IPS-15b (cell line): ENCODE results near the gene PLCL2.

Experiments used
- H3K27me3 ChIP-seq: one replicate; pipeline ENCODE4 v1.6.1; 2013; ENCODE audit warnings: low read length; ENCODE audit not compliant: control insufficient read depth, insufficient read depth
- H3K36me3 ChIP-seq: one replicate; pipeline ENCODE4 v1.6.1; 2013; ENCODE audit warnings: low read length; ENCODE audit not compliant: control insufficient read depth, insufficient read depth
- H3K4me1 ChIP-seq: one replicate; pipeline ENCODE4 v1.6.1; 2013; ENCODE audit warnings: mild to moderate bottlenecking, low read length; ENCODE audit not compliant: control insufficient read depth, insufficient read depth
- H3K4me3 ChIP-seq: one replicate; pipeline ENCODE4 v1.5.1; 2013; ENCODE audit warnings: low read depth, low read length
- H3K9ac ChIP-seq: one replicate; pipeline ENCODE4 v1.6.1; 2013; ENCODE audit warnings: low read depth, mild to moderate bottlenecking, low read length
- H3K9me3 ChIP-seq: one replicate; pipeline ENCODE4 v1.6.1; 2013; ENCODE audit warnings: mild to moderate bottlenecking, low read length; ENCODE audit not compliant: control insufficient read depth, insufficient read depth

The PLCL2 gene

DNA sequence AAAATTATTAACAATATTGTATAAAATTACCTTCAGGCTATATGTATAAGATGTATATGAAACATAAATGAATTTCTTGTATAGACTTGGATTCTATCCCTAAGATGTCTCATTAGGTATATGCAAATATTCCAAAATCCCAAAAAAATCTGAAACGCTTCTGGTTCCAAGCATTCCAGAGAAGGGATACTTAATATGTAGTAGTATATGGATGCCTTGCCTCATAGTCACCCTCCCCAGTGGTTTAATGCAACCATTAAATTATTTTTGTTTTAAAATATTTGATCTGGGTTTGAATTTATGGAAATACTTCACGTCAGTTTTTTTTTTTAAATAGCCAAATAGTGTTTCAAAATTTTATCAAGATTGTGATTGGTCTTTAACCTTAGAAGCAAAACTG, 27.2 kb downstream of the PLCL2 start:
- no peak overlapping the region for H3K9ac ChIP-seq
- no peaks in the 10 kb centered on the region for H3K27me3 ChIP-seq
- no peaks in the 10 kb centered on the region for H3K9me3 ChIP-seq
- H3K36me3 ChIP-seq, result no peaks in the 10 kb centered on the region
- H3K4me1 ChIP-seq, result peaks cover 11% of the 10 kb centered on the region
- H3K4me3 ChIP-seq, result no peak overlapping the region

DNA sequence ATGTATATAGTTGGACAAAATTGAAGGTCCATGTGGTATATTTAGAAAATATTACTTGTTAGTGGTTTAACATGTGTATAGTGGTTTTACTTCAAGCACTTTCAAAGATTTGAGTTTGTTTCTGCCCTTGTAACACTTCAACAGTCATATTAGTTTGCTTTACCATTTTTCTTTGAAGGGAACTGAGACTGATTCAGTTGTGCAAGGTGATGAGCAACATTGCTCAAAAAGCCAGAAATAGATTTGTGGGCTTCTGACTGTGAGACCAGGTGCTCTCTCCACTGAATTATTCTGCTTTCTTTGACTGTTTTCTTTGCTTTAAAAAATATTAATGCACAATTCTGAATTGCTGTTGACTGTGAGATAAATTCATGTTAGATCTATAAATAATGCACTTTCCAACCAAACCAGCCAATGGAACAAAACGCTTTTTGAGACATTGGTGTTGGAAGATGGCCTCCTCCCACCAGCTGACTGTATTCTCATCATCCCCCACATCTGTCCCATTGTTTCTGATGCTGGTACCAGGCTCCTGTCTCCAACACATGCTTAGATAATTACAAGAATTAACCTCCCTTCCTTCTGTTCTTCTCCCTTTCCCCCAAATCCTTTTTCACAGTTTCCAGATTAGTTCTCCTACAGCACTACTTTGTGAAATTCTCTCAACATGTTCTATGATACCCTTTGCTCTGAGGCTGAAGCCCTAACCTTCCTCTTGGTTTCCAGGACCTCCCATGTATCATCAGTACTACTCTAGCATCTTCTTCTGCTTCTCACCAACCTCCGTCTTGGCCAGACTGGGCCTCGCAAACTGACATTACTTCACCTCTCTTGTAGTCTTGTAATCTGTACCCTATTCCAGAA, 27.9 kb downstream of the PLCL2 start:
- no peaks in the 10 kb centered on the region for H3K36me3 ChIP-seq
- no peaks in the 10 kb centered on the region for H3K27me3 ChIP-seq
- H3K4me3 ChIP-seq, result no peak overlapping the region
- no peaks in the 10 kb centered on the region for H3K9me3 ChIP-seq
- H3K4me1 ChIP-seq, result peaks cover 7% of the 10 kb centered on the region
- no peak overlapping the region for H3K9ac ChIP-seq

DNA sequence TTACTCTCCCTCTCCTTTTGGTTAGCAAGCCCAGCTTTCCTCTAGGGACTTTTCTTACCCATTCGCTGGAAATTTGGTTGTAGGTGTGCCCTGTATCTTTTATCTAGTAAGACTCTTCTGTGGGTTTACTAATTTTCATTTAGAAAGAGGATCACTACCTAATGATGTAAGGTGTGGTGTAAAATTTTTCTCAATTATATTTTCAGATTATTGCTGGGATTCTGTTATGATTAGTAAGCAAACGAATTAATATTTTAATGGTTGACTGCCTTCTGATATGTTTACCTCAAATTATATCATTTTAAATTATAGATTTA, 28.5 kb downstream of the PLCL2 start:
- Histone ChIP-seq H3K27me3 (no peaks in the 10 kb centered on the region), H3K4me3 (no peak overlapping the region), H3K36me3 (no peaks in the 10 kb centered on the region), H3K9ac (no peak overlapping the region), H3K4me1 (peaks cover 7% of the 10 kb centered on the region), H3K9me3 (no peaks in the 10 kb centered on the region)

DNA sequence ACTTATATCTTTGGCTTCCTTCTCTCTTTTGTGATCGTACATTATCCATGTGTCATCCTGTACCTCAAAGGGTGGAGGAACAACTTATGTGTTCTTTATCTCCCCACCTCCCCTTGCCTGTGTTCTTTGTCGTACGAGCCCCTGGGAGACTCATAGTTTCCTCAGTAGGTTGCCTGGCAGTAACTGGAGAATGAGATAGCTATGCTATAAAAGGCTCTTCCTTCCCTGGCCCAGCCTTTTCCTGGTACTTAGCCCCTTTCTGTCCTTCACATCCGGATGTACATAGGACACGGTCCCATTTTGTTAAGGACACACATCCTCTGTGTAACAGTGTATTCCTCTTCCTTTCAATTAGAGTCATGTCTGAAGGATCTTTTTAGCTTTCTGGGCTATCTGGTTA, 32.1 kb downstream of the PLCL2 start:
- Histone ChIP-seq H3K9me3 (no peaks in the 10 kb centered on the region), H3K36me3 (no peaks in the 10 kb centered on the region), H3K4me1 (peaks cover 10% of the 10 kb centered on the region), H3K9ac (no peak overlapping the region), H3K4me3 (no peak overlapping the region), H3K27me3 (no peaks in the 10 kb centered on the region)

DNA sequence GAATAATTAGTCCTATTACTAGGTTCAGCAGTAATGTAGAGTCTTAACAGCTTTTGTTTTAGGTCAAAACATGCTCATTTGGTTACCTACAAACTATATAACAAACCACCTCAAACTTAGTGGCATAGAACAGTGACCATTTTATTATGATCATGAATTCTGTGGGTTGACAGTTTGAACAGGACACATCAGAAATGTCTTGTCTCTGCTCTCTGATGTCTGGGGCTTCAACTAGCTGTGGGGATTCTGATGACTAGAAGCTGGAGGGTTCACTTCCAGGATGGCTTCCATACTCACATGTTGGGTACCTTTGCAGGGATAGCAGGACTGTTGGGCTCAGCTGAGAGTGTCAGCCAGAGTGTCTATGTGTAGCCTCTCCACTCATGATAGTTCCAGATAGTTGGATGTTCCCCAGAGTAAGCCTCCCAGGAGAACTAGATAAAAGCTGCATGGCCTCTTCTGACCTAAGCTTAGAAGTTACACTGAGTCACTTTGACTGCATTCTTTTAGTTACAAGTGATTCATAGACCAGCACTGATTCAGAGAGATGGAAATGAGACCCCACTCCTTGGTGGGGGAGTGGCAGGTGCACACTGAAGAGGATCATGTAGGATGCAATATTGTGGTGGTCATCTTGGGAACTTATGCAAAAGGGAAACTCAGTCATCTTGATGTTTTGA, 32.6 kb downstream of the PLCL2 start:
- Histone ChIP-seq H3K9me3 (no peaks in the 10 kb centered on the region), H3K36me3 (no peaks in the 10 kb centered on the region), H3K27me3 (no peaks in the 10 kb centered on the region), H3K4me3 (no peak overlapping the region), H3K9ac (no peak overlapping the region), H3K4me1 (peaks cover 15% of the 10 kb centered on the region)

DNA sequence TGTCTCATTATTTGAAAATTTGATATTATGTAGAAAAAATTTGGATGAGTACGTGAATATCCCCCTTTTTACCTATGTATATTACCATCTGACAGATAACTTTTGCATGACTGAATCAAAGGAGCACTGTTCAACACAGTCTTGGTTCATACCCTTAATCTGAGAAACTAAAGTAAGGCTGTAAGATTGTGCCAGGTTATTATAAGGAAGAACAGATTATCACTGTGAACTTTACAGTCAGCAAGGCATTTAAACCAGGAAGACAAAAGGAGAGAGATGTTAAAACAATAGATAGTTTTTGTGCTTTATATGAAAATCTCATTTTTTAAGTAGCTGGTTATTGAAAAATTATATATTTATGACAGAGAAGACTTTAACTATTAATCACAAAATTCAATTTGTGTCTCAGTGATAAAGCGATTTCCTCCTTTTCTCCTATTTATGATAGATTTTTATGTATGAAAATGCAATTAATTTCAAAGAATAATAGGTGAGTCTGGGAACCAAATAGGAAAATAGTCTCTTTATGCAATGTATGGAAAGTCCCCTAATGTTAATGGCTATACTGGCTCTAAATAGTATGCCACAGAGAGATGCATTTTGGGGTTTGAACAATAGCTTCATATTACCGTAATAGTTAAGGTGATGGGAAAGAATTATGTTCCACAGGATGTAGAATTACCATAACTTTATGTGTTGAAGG, 33.4 kb downstream of the PLCL2 start:
- Histone ChIP-seq H3K9me3 (no peaks in the 10 kb centered on the region), H3K4me3 (no peak overlapping the region), H3K9ac (no peak overlapping the region), H3K4me1 (peaks cover 19% of the 10 kb centered on the region), H3K36me3 (no peaks in the 10 kb centered on the region), H3K27me3 (no peaks in the 10 kb centered on the region)

DNA sequence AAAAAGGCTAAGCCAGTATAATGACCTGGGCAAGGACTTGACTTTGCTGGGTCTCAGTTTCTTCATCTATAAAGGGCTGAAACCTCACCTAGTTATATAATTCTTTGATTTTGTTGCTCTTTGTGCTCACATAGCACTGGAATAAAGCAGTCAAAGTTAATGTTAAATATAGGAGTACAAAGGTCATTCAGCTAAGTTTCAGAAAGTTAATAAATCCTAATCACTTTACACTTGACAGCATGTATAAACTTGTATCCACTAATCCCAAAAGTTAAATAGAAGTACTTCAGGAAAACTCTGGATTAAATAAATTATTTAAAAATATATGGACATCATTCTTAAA, 33.9 kb downstream of the PLCL2 start:
- Histone ChIP-seq H3K36me3 (no peaks in the 10 kb centered on the region), H3K9ac (no peak overlapping the region), H3K4me3 (no peak overlapping the region), H3K27me3 (no peaks in the 10 kb centered on the region), H3K4me1 (peaks cover 24% of the 10 kb centered on the region), H3K9me3 (no peaks in the 10 kb centered on the region)

DNA sequence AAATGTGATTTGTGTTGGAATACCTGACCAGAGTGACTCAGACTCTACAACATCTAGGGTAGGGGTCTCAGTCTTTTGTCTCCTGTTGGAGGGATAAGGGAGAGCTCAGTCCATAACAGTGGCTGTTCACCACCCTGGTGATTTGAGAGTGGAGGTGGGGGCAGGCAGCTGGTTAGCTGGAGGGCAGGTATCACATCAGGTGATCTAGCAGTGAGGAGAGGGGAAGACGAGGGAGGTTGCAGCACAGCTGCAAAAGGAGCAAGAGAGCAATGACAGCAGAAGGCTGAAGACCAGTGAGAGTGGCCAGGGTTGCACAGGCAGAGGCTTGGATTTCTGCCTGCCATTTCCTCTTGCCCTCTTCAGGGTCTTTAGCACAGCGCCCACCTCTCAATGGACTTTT, 38.4 kb downstream of the PLCL2 start:
- no peaks in the 10 kb centered on the region for H3K27me3 ChIP-seq
- H3K9ac ChIP-seq, result no peak overlapping the region
- H3K4me3 ChIP-seq, result no peak overlapping the region
- peaks cover 21% of the 10 kb centered on the region for H3K4me1 ChIP-seq
- H3K36me3 ChIP-seq, result no peaks in the 10 kb centered on the region
- no peaks in the 10 kb centered on the region for H3K9me3 ChIP-seq

DNA sequence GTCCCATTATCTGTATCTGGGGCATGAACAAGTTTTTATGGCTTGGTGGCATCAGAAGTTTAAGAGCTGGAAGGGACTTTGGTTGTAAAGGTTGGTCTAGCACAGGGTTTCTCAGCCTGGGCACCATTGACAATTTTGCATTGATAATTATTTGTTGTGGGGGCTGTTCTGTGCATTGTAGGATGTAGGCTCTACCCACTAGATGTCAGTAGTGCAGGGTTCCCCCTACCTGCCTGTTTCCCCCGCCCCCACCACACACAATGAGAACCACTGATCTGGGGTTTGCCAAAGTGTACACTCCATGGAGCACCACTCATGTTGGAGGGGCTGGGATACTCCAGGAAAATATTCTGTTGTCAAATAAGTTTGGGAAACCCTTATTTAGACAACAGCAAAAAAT, 42.7 kb downstream of the PLCL2 start:
- Histone ChIP-seq H3K4me1 (peaks cover 12% of the 10 kb centered on the region), H3K9me3 (no peaks in the 10 kb centered on the region), H3K9ac (no peak overlapping the region), H3K27me3 (no peaks in the 10 kb centered on the region), H3K36me3 (no peaks in the 10 kb centered on the region), H3K4me3 (no peak overlapping the region)

DNA sequence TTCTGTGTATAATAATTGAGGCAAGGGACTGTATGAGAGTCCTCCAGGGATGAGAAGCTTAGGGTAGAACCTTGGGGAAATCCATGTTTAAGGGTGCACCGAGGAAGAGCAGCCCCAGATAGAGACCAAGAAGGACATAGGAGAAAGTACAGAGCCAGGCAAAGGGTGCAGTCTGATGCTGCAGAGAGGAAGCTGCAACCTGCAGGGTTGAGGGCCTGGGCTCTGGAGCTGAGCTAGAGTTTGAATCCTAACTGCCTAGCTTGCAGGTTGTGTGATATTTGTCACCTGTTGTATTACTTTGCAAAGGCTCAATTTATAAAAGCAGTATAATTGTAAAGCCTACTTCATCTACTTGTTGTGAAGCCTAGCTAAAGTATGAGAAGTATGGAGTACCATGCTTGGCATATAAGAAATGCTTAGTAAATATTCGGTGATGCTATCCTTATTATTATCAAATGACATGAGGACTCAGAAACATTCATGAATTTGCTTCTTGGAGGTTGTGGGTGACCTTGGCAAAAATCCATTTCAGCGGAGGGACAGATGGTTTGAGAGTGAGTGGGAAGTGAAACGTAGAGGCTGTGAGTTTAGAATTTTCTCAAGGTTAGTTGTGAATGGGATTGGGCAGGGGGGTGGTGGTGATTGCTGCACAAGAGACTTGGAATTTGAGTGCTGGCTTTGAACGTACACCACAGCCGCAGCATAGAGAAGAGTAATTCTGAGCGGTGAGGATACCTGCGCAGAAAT, 43.8 kb downstream of the PLCL2 start:
- no peak overlapping the region for H3K9ac ChIP-seq
- H3K4me1 ChIP-seq, result peaks cover 5% of the 10 kb centered on the region
- H3K9me3 ChIP-seq, result no peaks in the 10 kb centered on the region
- no peaks in the 10 kb centered on the region for H3K27me3 ChIP-seq
- H3K36me3 ChIP-seq, result no peaks in the 10 kb centered on the region
- no peak overlapping the region for H3K4me3 ChIP-seq

DNA sequence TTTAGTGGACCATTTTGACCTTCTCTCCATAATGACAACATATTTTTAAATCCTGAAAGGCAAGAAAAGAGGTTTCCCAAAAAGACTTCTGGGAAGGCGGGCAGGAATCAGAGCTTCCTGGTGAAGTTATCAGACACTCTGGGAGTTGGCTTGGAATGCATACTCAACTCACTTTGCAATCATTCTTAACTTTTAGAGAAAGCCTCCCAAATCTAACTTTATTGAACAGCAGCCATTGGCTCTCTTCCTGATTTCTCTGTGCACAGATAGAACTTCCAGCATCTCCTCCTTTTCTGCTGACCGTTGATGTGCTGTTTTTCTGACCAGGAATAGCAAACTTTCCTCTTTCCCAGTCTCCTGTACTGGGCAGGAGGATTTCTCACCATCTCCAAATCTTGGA, 44.6 kb downstream of the PLCL2 start:
- no peaks in the 10 kb centered on the region for H3K4me1 ChIP-seq
- H3K9me3 ChIP-seq, result no peaks in the 10 kb centered on the region
- H3K9ac ChIP-seq, result no peak overlapping the region
- H3K4me3 ChIP-seq, result no peak overlapping the region
- no peaks in the 10 kb centered on the region for H3K36me3 ChIP-seq
- H3K27me3 ChIP-seq, result no peaks in the 10 kb centered on the region
